K562 (cell line): ENCODE data around the gene SERPIND1. TPM values are rescaled to one million over a fixed set of nuclear protein-coding genes. Genes with fewer than 3 reads are reported as not detected.
A peak's percentile ranks its signal among the peaks of the same experiment; 100 is the strongest.

Experiments used
- ATAC-seq: fragments of 200-7000 bp; cut with Tn5 transposase; 3 replicates; pipeline ENCODE4 v1.9.1; 2020; ENCODE audit warnings: moderate library complexity
- BruUV-seq: library from RNA; stranded (reverse); fragments of 400-500 nt; replicated peaks from 2 replicates; lab custom pipeline; 2021; lab: Mats Ljungman, UMichigan
- CTCF ChIA-PET: fragments of 300-600 bp; formaldehyde crosslinking; extraction: SDS; loops from one replicate; lab custom pipeline; 2021; ENCODE audit warnings: low intra/inter-chr PET ratio; lab: Yijun Ruan, JAX
- POLR2A ChIA-PET: fragments of 300-600, 350-650 bp; sonication (Branson Sonifier 250); formaldehyde crosslinking; extraction: SDS; loops from one replicate; lab custom pipeline; 2021; ENCODE audit warnings: antibody characterized with exemption, inconsistent platforms; lab: Yijun Ruan, JAX
- DNase-seq, 4 experiments: peaks; one replicate each; pipeline versions ENCODE4 v3.0.0 to v3.0.0-alpha.2; 2011 to 2018; ENCODE audit warnings: low spot score in 3 of 4, mixed read lengths in 3 of 4; ENCODE audit errors: extremely low read depth in 1 of 4
- FAIRE-seq: peaks from 2 replicates; lab custom pipeline; 2011; peaks lifted over from hg19 to GRCh38; lab: Jason Lieb, UNC
- H2AFZ ChIP-seq: 2 replicates; pipeline ENCODE4 v1.6.0; 2011; ENCODE audit warnings: low read depth, low read length, control low read depth, inconsistent platforms
- H3K27ac ChIP-seq: fragments of 200-600 bp; 3 replicates; pipeline ENCODE4 v1.8.0; 2011; ENCODE audit warnings: low read depth, mild to moderate bottlenecking, control low read depth, inconsistent platforms, low read length, moderate library complexity, mixed read lengths; ENCODE audit errors: extremely low read depth
- H3K27me3 ChIP-seq, 2 experiments: fragments of 300-600 bp in 1 of 2; 2 replicates in 1 of 2; 3 replicates in 1 of 2; pipeline versions ENCODE4 v1.6.0 to v1.8.0; 2011; ENCODE audit warnings: inconsistent platforms in 2 of 2, low read length in 2 of 2, mild to moderate bottlenecking in 1 of 2, mixed read lengths in 1 of 2, moderate library complexity in 1 of 2; ENCODE audit not compliant: control insufficient read depth in 2 of 2, insufficient read depth in 2 of 2
- H3K36me3 ChIP-seq: fragments of 300-600 bp; 3 replicates; pipeline ENCODE4 v1.8.0; 2011; ENCODE audit warnings: mild to moderate bottlenecking, low read length, inconsistent platforms; ENCODE audit not compliant: control insufficient read depth, insufficient read depth
- H3K4me1 ChIP-seq, 2 experiments: fragments of 200-600 bp in 1 of 2; replicated peaks in 1 of 2; 2 replicates in 1 of 2; 3 replicates in 1 of 2; pipeline versions ENCODE4 v1.5.1 to v1.8.0; 2011; ENCODE audit warnings: inconsistent platforms in 2 of 2, low read length in 2 of 2, mild to moderate bottlenecking in 1 of 2, mixed read lengths in 1 of 2, moderate library complexity in 1 of 2; ENCODE audit not compliant: control insufficient read depth in 2 of 2, insufficient read depth in 2 of 2
- H3K4me2 ChIP-seq: 2 replicates; pipeline ENCODE4 v1.6.1; 2011; ENCODE audit warnings: low read length, control low read depth, inconsistent platforms, mixed read lengths; ENCODE audit not compliant: insufficient read depth
- H3K4me3 ChIP-seq: fragments of 200-600 bp; sonication (generic), shearing (Covaris generic); 2 replicates; pipeline ENCODE4 v1.5.1; 2016; ENCODE audit warnings: control low read depth, inconsistent platforms
- H3K79me2 ChIP-seq: fragments of 200-600 bp; 3 replicates; pipeline ENCODE4 v1.8.0; 2011; ENCODE audit warnings: low read length, inconsistent platforms; ENCODE audit not compliant: control insufficient read depth, insufficient read depth
- H3K9ac ChIP-seq, 2 experiments: 2 replicates each; pipeline versions ENCODE4 v1.6.0 to v1.6.1; 2011; ENCODE audit warnings: low read depth in 2 of 2, low read length in 2 of 2, control low read depth in 1 of 2, inconsistent platforms in 1 of 2, mild to moderate bottlenecking in 1 of 2, mixed read lengths in 1 of 2; ENCODE audit not compliant: insufficient read depth in 1 of 2
- H3K9me1 ChIP-seq: one replicate; pipeline ENCODE4 v1.6.0; 2011; ENCODE audit warnings: inconsistent platforms, mild to moderate bottlenecking, low read length, moderate library complexity; ENCODE audit not compliant: control insufficient read depth, insufficient read depth
- H3K9me3 ChIP-seq: replicated peaks from 2 replicates; pipeline ENCODE4 v1.5.1; 2011; ENCODE audit warnings: low read depth, low read length, inconsistent platforms; ENCODE audit not compliant: control insufficient read depth, insufficient read depth
- H4K20me1 ChIP-seq: replicated peaks from 2 replicates; pipeline ENCODE4 v1.6.1; 2011; ENCODE audit warnings: low read length, inconsistent platforms, mixed read lengths; ENCODE audit not compliant: control insufficient read depth, insufficient read depth
- CCAR2 ChIP-seq: fragments of 200-400 bp; formaldehyde crosslinking; IDR thresholded peaks from 2 replicates; pipeline ENCODE4 v1.6.1; 2017; ENCODE audit warnings: mild to moderate bottlenecking, low read depth, low read length
- E2F3 ChIP-seq: fragments of 250-450 bp; sonication (Bioruptor Pico); IDR thresholded peaks from 2 replicates; pipeline ENCODE4 v1.4.0; 2020; ENCODE audit warnings: mild to moderate bottlenecking
- SIX5 ChIP-seq, 2 experiments: IDR thresholded peaks; 2 replicates each; pipeline ENCODE4 v1.6.1; 2011; ENCODE audit warnings: low read length in 2 of 2, borderline replicate concordance in 1 of 2, low read depth in 1 of 2, mild to moderate bottlenecking in 1 of 2, moderate library complexity in 1 of 2; ENCODE audit not compliant: insufficient read depth in 1 of 2
- ZKSCAN1 ChIP-seq: fragments of 150-350 bp; IDR thresholded peaks from 2 replicates; pipeline ENCODE4 v1.6.1; 2016; ENCODE audit warnings: low read depth, low read length
- WGBS: fragments of 100-300 bp; shearing (Covaris generic); methylation state at CpG from one replicate; pipeline ENCODE4 v1.1.6; 2016; ENCODE audit warnings: low coverage, mixed read lengths; ENCODE audit not compliant: insufficient coverage; ENCODE audit errors: missing lambda C conversion rate; 5-methylcytosine and 5-hydroxymethylcytosine counted together
- in situ Hi-C: fragments of 300-500 bp; cut with MboI; formaldehyde crosslinking; loops from 4 replicates; pipeline ENCODE4 v1.15.0; 2018; ENCODE audit warnings: inconsistent platforms, mixed read lengths
- intact Hi-C: fragments of 100-400 bp; cut with micrococcal nuclease; formaldehyde crosslinking; loops from 2 replicates; pipeline ENCODE4 v1.14.2; 2022
- polyA plus RNA-seq, 8 experiments: library from polyadenylated mRNA; depleted of rRNA in 4 of 8; stranded (reverse) in 5 of 8; unstranded in 3 of 8; fragments of >200 nt; fragmentation: Nextera tagmentation in 2 of 8; fragmentation: Illumina TruSeq in 1 of 8; extraction: Ambion mirVana in 2 of 8; extraction: Trizol in 1 of 8; gene quantifications; 2 replicates each; pipeline versions ENCODE4 v1.2.1 to v1.2.3, GENCODE V29; 2011 to 2014; ENCODE audit warnings: inconsistent platforms in 1 of 8, missing spikeins in 1 of 8
- total RNA-seq, 7 experiments: library from RNA; depleted of rRNA in 6 of 7; stranded (reverse); fragments of >200 nt in 6 of 7; fragmentation: Illumina TruSeq in 2 of 7; extraction: Trizol in 2 of 7; gene quantifications; 2 replicates each; pipeline versions ENCODE4 v1.2.1 to v1.2.3, GENCODE V29; 2011 to 2021; ENCODE audit warnings: low replicate concordance in 1 of 7
- TF ChIP-seq, protein P1 (sequence below), 2 experiments: IDR thresholded peaks; 2 replicates each; pipeline ENCODE4 v1.6.1; 2012; ENCODE audit warnings: improper control_type of control experiment in 2 of 2, low read depth in 2 of 2, low read length in 2 of 2, borderline replicate concordance in 1 of 2
- TF ChIP-seq, protein P2 (sequence below): sonication (generic); formaldehyde crosslinking; IDR thresholded peaks from 2 replicates; pipeline ENCODE4 v1.8.1; 2023; ENCODE audit warnings: mild to moderate bottlenecking, missing genetic modification reagents
- TF ChIP-seq, protein P3 (sequence below): conservative IDR thresholded peaks from 2 replicates; pipeline ENCODE4 v1.6.1; 2011; ENCODE audit warnings: low read depth, mild to moderate bottlenecking, low read length; ENCODE audit not compliant: control insufficient read depth
- TF ChIP-seq, protein P4 (sequence below): IDR thresholded peaks from 2 replicates; pipeline ENCODE4 v1.6.1; 2011; ENCODE audit warnings: borderline replicate concordance, low read depth, mild to moderate bottlenecking, moderate library complexity, low read length; ENCODE audit not compliant: insufficient read depth, poor library complexity, severe bottlenecking

SERPIND1 gene
- total and polyA plus RNA-seq, 9 of the 15 experiments (the other 6 are each of a cell fraction or from before 2014, with no cell fraction given): 0.04 to 0.11 (median 0.09) TPM; not detected in 6

DNA sequence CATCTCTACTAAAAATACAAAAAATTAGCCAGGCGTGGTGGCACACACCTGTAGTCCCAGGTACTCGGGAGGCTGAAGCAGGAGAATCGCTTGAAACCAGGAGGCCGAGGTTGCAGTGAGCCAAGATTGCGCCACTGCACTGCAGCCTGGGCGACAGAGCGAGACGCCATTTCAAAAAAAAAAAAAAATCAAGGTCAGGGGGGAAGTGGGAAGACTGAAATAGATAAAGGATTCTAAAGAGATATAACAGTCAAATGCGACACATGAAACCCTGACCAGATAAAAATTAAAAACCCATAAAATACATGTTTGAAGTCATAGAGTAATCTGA, 4.5 kb upstream of the SERPIND1 start (continued):
- TF ChIP-seq CCAR2 (0 out of 2 replicates have a peak, but pooled peaks have one; percentile 3), ZKSCAN1 (0 out of 2 replicates have a peak, but pooled peaks have one; percentile 2)
- TF ChIP-seq, protein P1, sequence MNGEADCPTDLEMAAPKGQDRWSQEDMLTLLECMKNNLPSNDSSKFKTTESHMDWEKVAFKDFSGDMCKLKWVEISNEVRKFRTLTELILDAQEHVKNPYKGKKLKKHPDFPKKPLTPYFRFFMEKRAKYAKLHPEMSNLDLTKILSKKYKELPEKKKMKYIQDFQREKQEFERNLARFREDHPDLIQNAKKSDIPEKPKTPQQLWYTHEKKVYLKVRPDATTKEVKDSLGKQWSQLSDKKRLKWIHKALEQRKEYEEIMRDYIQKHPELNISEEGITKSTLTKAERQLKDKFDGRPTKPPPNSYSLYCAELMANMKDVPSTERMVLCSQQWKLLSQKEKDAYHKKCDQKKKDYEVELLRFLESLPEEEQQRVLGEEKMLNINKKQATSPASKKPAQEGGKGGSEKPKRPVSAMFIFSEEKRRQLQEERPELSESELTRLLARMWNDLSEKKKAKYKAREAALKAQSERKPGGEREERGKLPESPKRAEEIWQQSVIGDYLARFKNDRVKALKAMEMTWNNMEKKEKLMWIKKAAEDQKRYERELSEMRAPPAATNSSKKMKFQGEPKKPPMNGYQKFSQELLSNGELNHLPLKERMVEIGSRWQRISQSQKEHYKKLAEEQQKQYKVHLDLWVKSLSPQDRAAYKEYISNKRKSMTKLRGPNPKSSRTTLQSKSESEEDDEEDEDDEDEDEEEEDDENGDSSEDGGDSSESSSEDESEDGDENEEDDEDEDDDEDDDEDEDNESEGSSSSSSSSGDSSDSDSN (IDR thresholded peaks at IDR 0.05; ENCODE audit: borderline replicate concordance in 1 of 2, low read depth in 2 of 2, low read length in 2 of 2): 0 out of 4 replicates have a peak, but pooled peaks of 1 of the 2 experiments have one; percentile 5

DNA sequence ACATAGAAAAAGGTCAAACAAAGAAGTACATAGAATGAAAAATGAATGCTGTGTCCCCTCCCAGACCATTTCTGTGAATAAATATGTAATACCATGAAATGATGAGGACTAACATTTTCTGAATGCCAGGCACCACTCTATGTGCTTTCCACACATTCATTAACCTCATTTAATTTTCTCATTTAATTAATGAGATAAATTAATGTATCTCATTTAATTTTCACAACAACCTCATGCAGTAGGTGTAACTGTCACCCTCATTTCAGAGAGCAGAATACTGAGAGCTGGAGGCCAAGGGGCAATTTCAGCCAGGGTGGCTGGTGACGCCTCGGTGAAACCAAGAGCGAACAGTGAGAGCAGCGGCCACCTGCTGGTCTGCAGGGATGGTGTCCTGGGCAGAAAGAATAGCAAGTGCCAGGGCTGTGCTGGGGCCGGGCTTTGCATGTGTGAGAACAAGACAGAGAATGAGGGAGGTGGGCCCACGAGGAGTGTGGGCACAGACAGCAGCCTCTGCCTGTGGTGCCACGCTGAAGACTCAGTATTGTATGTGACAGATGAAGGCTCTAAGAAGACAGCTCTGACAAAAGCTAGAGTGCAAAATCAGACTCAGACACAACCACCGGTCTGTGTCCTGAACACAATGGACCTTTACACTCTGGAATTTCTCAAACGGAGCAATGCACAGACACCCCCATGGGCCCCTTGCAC, 1.8 kb upstream of the SERPIND1 start:
- H3K79me2 ChIP-seq: no peaks in the 10 kb centered on the region
- 77% methylated on average over 9 of the region's 9 CpGs for WGBS
- FAIRE-seq: no peak
- BruUV-seq: no TSS peak
- H3K27me3 ChIP-seq: no peaks in the 10 kb centered on the region
- no peak for DNase-seq
- peak; percentile 50 for ATAC-seq
- no peak overlapping the region for H2AFZ ChIP-seq
- H3K27ac ChIP-seq: no peak overlapping the region
- H3K9ac ChIP-seq: no peak overlapping the region
- H3K4me3 ChIP-seq: no peak overlapping the region
- intact Hi-C loops: no loop called here
- peaks cover 22% of the 10 kb centered on the region for H4K20me1 ChIP-seq
- H3K9me1 ChIP-seq: peaks cover 4% of the 10 kb centered on the region
- ChIA-PET POLR2A (interaction anchor here (0.6 to 4.8 kb wide), 7 partner anchors 8 to 301 kb away, joined by 3 to 24 read pairs (median 7); no protein-coding TSS in a partner anchor), CTCF (interaction anchor here (0.7 kb wide), 1 partner anchor 119 kb away, joined by 3 read pairs; no protein-coding TSS in a partner anchor)
- H3K4me2 ChIP-seq: no peak overlapping the region
- no peaks in the 10 kb centered on the region for H3K9me3 ChIP-seq
- in situ Hi-C loops: no loop called here
- H3K36me3 ChIP-seq: peaks cover 9% of the 10 kb centered on the region
- peaks cover 13 to 15% of the 10 kb centered on the region in 2 experiments for H3K4me1 ChIP-seq
- TF ChIP-seq, protein P2, sequence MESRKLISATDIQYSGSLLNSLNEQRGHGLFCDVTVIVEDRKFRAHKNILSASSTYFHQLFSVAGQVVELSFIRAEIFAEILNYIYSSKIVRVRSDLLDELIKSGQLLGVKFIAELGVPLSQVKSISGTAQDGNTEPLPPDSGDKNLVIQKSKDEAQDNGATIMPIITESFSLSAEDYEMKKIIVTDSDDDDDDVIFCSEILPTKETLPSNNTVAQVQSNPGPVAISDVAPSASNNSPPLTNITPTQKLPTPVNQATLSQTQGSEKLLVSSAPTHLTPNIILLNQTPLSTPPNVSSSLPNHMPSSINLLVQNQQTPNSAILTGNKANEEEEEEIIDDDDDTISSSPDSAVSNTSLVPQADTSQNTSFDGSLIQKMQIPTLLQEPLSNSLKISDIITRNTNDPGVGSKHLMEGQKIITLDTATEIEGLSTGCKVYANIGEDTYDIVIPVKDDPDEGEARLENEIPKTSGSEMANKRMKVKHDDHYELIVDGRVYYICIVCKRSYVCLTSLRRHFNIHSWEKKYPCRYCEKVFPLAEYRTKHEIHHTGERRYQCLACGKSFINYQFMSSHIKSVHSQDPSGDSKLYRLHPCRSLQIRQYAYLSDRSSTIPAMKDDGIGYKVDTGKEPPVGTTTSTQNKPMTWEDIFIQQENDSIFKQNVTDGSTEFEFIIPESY (CRISPR knock-in tag): peak; percentile 79
- TF ChIP-seq, protein P3, sequence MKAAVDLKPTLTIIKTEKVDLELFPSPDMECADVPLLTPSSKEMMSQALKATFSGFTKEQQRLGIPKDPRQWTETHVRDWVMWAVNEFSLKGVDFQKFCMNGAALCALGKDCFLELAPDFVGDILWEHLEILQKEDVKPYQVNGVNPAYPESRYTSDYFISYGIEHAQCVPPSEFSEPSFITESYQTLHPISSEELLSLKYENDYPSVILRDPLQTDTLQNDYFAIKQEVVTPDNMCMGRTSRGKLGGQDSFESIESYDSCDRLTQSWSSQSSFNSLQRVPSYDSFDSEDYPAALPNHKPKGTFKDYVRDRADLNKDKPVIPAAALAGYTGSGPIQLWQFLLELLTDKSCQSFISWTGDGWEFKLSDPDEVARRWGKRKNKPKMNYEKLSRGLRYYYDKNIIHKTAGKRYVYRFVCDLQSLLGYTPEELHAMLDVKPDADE: 0 out of 2 replicates have a peak, but pooled peaks have one; percentile 15
- 0 out of 4 replicates have a peak, but pooled peaks of 1 of the 2 experiments have one; percentile 9 for TF ChIP-seq SIX5 (IDR thresholded peaks at IDR 0.05; ENCODE audit: borderline replicate concordance in 1 of 2, insufficient read depth in 1 of 2, low read depth in 1 of 2, low read length in 2 of 2)
- TF ChIP-seq E2F3 (CRISPR knock-in tag): no peak
- TF ChIP-seq, protein P4, sequence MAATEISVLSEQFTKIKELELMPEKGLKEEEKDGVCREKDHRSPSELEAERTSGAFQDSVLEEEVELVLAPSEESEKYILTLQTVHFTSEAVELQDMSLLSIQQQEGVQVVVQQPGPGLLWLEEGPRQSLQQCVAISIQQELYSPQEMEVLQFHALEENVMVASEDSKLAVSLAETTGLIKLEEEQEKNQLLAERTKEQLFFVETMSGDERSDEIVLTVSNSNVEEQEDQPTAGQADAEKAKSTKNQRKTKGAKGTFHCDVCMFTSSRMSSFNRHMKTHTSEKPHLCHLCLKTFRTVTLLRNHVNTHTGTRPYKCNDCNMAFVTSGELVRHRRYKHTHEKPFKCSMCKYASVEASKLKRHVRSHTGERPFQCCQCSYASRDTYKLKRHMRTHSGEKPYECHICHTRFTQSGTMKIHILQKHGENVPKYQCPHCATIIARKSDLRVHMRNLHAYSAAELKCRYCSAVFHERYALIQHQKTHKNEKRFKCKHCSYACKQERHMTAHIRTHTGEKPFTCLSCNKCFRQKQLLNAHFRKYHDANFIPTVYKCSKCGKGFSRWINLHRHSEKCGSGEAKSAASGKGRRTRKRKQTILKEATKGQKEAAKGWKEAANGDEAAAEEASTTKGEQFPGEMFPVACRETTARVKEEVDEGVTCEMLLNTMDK: peak; percentile 57
